Choroid plexus epithelial cell (primary cell): ENCODE data around the gene RPL21.

ENCODE experiments used
- DNase-seq: peaks from one replicate; pipeline ENCODE4 v3.0.0-alpha.2; 2010; ENCODE audit warnings: low read depth
- H3K4me3 ChIP-seq: 2 replicates; pipeline ENCODE4 v1.5.1; 2011; ENCODE audit warnings: low read depth, mild to moderate bottlenecking, control low read depth, low read length, moderate library complexity
- CTCF ChIP-seq: conservative IDR thresholded peaks from 2 replicates; pipeline ENCODE4 v1.5.1; 2011; ENCODE audit warnings: low read depth, mild to moderate bottlenecking, control low read depth, inconsistent platforms, low read length, moderate library complexity

Gene RPL21

GRCh38 chr13:27251166-27252091, at the start of gene RPL21:
RPL21 (plus strand) TSS chr13:27251558; CDS start chr13:27253777, 2,219 bp downstream.
- peak; percentile 99 for DNase-seq
- TF ChIP-seq CTCF = no peak
- peak within 1 kb of the TSS; percentile 94 for H3K4me3 ChIP-seq

DNA sequence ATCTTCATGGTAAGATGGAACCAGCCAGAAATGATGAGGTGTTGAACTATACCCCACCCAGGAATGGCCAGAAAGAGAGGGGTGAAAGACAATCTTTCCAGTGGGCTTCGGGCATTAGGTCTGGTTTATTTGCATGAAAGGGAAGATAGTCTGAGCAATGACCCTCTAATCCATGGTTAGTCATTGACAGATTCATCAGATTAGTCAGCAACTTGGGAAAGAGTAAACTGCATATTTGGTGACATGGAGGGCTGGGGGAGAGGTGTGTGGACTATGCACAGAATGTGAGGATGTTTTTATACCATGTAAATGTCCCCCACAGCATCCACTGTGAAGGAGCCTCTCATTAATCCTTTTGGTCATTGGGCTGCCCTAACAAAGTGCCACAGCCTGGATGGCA, 49.7 kb upstream of the RPL21 start:
- no peak for TF ChIP-seq CTCF
- H3K4me3 ChIP-seq = no peak overlapping the region
- DNase-seq = no peak

GRCh38 chr13:27203186-27203585, 48.2 kb upstream of the RPL21 start:
- TF ChIP-seq CTCF = no peak
- DNase-seq = no peak

GRCh38 chr13:27203854-27204253, 47.5 kb upstream of the RPL21 start:
- TF ChIP-seq CTCF = peak; percentile 45
- peak; percentile 58 for DNase-seq

More at GRCh38 chr13:27203186-27203585, 48.2 kb upstream of the RPL21 start:
- H3K4me3 ChIP-seq = no peak overlapping the region

DNA sequence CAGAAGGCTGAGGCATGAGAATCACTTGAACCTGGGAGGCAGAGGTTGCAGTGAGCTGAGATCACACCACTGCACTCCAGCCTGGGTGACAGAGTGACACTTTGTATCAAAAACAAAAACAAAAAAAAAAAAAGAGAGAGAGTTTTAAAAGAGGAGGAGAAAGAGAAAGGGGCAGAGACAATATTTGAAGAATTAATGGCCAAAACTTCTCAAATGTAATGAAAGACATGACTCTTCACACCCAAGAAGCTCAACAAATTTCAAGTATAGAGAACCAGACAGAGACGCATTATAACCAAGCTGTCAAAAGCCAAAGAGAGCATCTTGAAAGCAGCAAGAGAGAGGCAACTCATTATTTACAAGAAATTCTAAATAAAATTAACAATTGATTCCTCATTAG, 42.8 kb upstream of the RPL21 start:
- TF ChIP-seq CTCF = no peak
- DNase-seq = no peak
- H3K4me3 ChIP-seq = no peak overlapping the region

More at GRCh38 chr13:27203854-27204253, 47.5 kb upstream of the RPL21 start:
- no peak overlapping the region for H3K4me3 ChIP-seq

DNA sequence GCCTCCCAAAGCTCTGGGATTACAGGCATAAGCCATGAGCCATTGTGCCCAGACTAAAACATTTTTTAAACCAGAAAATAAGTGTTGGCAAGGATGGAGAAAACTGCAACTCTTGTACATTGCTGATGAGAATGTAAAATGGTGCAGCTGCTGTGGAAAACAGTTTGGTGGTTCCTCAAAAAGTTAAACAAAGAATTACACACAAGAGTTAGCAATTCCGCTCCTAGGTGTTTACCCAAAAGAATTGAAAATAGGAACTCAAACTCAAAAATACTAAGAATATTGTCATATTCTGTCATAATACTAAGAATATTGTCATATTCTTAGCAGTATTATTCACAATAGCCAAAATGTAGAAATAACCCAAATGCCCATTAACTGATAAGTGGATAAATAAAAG, 40.1 kb upstream of the RPL21 start:
- no peak for TF ChIP-seq CTCF
- DNase-seq = no peak
- no peak overlapping the region for H3K4me3 ChIP-seq
